T1000 (cell line): ENCODE measurements around the gene RAD23A.

Experiments
- DNase-seq: peaks from one replicate; lab custom pipeline; 2025; ENCODE audit warnings: mixed read lengths; lab: John Stamatoyannopoulos, UW

Gene RAD23A

DNA sequence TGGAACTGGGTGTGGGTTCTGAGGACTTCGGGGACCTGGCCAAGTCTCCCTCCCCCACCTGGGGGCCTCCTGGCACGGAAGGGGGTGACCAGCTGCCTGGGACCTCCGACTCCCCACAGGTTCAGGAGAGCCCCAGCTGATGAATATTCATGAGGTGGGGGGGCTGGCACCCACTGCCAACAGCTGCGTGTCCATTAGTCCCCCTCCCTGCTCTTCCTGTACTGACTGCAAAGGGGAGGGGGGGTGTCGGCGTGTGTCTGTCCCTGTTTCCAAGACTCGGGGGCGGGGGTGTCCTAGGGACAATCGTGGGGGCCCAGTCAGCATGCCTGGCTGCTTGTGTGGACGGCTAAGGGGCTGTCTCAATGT is 39.0 kb downstream of the RAD23A start:
- no peak for DNase-seq

DNA sequence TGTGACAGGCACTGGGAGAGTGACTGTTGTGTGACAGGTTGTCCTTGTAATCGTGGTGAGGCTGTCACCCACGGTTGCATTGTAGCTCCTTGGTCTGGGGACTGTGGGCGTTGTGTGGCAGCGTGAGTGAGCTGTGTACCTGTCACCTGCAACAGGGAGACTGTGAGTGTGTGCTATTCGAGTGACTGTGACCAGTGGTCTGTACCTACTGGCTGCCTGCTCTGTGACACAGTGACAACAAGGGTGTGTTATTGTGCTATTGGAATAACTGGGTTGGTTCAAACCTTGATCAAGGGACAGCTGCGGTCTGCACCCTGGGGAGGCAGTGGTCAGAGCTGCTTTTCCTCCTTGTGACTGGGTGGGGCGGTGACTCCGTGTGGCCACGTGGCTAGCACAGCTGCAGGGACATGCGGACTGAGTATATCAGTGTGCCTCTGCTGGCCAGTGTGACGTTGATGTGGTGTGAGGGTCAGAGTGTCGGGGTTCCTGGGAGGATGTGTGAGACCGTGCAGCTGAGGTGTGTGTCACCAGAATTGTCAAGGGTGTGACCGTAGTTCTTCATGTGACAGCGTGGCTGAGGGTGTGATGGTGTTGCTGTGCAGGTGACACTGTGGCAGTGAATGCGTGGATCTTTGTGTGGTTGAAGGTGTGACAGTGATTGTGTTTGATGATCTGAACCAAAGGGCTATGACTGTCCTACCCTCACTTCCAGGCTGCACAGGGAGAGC is 39.6 kb downstream of the RAD23A start:
- DNase-seq, result no peak

GRCh38 chr19:12986726-12987125 is 41.1 kb downstream of the RAD23A start:
- DNase-seq, result no peak

- DNase-seq, result no peak
These were observed 41.5 kb downstream of the RAD23A start for GRCh38 chr19:12987190-12987589.

DNA sequence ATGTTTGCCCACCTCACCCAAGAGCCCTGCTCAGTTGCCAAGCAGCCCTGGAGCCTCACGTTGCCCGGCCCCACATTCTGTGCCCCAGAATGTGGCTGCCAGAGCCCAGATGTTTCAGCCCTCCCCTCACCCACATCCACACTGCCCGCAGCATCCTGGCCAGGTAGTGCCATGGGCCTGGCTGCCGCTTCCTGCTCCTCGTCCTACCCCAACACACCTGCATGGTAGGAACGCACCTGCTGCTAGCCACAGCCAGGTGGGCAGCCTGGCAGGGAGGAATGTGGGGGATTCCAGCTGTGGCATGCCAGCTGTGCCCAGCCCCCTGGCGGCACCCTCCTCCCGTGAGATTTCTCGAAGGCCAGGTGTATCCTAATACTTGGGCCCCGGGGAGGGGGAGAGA is 42.1 kb downstream of the RAD23A start:
- no peak for DNase-seq

GRCh38 chr19:12990431-12990830 is 44.8 kb downstream of the RAD23A start:
- no peak for DNase-seq

GRCh38 chr19:12990853-12991252 is 45.2 kb downstream of the RAD23A start:
- DNase-seq, result no peak

DNA sequence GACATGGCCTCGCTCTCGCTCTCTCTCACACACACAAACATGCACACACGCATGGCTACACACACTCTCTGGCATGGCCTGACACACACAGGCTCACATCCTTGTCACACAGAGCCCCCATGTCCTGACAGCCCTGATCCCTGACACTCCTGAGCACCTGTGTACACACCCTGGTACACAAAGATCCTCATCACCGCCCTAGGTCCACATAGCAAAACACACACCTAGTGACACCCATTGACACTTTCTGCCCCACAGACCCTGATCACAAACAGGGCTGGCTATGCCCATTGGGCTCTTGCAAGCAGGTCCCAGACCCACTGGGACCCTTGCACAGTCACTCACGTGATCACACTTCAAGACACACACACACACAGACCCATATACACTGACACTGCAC is 45.6 kb downstream of the RAD23A start:
- DNase-seq, result no peak

DNA sequence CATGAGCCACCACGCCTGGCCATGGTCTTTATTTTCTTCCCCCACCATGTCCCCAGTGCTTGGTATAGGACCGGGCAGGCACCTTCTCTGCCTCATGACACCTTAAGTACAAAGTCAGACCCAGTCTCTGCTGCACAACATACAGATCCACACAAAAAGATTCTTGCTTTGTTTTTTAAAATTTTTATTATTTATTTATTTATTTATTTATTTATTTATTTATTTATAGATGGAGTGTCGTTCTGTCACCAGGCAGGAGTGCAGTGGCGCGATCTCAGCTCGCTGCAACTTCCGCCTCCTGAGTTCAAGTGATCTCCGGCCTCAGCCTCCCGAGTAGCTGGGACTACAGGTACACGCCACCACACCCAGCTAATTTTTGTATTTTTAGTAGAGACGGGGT is 47.1 kb downstream of the RAD23A start:
- DNase-seq, result no peak

GRCh38 chr19:12993562-12993961 is 47.9 kb downstream of the RAD23A start:
- no peak for DNase-seq

DNA sequence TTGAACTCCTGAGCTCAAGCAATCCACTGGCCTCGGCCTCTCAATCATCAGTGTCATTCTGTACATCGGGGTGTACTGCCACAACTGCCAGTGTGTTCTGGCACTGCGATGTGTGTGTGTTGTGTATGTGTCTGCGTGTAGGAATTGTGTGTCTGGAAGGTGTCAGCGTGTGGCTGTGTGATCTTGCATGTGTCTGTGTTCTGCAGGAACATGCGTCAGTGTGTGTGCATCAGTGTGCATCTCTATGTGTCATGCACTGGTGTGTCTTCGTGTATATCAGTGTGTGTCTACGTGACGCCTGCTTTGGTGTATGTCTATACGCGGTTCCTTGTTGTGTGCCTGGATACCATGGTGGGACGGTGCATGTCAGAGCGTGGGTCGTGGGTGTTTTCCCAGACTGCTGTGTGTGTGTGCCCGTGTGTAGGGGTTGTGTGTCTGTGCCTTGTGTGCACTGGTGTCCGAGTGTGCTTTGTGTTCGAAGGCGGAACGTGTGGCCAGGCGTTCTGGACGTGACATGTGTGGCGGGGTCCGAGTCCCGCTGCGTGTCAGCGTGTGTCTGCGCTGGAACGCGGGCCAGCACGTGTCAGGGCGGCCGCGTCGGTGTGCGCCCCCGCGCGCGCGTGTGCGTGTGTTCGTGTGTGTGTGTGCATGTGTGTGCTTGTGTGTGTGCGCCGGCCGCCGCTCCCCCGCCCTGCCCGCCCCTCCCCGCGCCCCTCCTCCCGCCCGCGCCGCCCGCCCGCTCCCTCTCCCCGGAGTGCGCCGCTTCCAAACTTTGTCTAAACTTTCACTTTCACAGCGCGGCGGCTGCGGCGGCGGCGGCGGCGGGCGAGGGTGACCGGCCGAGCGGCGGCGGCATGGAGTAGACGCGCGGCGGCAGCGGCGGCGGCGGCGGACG is 49.3 kb downstream of the RAD23A start, which contains the start of gene NFIX:
NFIX (plus strand) TSS at position 775 of the 895 bp plus-strand sequence. CDS start 363 bp downstream, outside the sequence.
- DNase-seq, result peak; percentile 19

GRCh38 chr19:12995596-12996405 is 50.1 kb downstream of the RAD23A start:
- no peak for DNase-seq

- DNase-seq, result peak; percentile 13
These were observed 50.9 kb downstream of the RAD23A start for GRCh38 chr19:12996406-12997094.

- no peak for DNase-seq
These were observed 51.7 kb downstream of the RAD23A start for GRCh38 chr19:12997179-12997966.

GRCh38 chr19:12997967-12998940 is 52.6 kb downstream of the RAD23A start:
- DNase-seq, result no peak

GRCh38 chr19:13001166-13001501 is 55.5 kb downstream of the RAD23A start:
- no peak for DNase-seq

- no peak for DNase-seq
These were observed 56.0 kb downstream of the RAD23A start for GRCh38 chr19:13001502-13002165.

DNA sequence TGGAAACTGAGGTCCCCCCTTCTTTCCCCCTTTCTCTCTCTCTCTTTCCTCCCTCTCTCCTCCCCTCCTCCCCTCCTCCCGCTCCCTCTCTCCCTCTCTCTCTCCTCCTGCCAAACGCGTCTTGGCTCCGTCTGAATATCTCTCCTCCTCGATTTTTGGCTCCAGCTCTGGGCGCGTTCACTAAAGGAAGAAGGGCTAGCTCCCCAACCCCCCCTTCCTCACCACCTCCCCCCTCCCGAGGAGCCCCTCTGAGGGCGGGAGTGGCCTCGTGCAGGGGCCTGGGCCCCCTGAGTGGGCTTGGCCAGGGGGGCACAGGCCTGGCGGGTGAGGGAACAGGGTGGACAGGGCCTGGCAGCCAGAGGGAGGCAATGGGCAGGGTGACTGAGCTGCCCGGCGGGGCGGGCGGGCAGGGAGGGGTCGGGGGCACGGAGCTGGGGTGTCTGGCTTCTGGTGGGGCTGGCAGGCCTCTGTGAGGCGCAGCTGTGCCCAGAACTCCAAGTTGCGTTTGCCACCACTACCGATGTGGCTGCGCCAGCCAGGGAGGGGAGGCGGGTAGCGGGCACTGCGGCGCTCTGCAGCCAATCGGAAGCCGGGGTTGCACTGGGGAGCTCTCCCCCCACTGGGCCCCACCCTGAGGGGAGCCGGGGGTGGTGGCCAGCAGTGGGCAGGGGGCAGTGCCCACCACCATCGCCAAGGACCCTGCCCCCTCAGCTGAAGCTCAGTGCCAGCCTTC is 56.7 kb downstream of the RAD23A start:
- DNase-seq, result no peak

DNA sequence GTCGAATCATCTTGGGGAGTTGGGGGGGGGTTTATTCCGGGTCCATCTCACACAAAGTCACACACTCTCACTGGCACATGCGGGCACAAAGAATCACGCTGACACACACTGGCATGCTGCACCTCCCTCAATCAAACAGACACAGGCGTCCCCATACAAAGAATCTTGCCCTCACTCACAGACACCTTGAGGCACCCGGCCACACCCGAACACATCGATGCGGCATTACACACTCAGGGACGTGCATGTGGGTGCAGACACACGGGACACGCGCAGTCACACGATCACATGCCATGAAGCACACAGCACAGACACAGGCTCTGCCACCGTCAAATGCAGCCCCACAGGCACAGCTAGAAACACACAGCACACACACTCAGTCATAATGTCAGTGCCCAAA is 57.4 kb downstream of the RAD23A start:
- no peak for DNase-seq
